Activated T-cell treated with anti-CD3 and anti-CD28 coated beads for 1 hour (primary cell): ENCODE measurements around the gene NUP153.
"Not testable (repeated sequence)": the region's sequence is repeated elsewhere in the genome, so short reads cannot be mapped to it uniquely, and the experiment has no call there.

Experiments used
- DNase-seq: peaks from one replicate; pipeline ENCODE4 v3.0.0-alpha.2; 2020; ENCODE audit warnings: low read depth

Gene NUP153

GRCh38 chr6:17706580-17707370, at the start of gene NUP153:
NUP153 (minus strand) TSS chr6:17706925; CDS start chr6:17706387, 538 bp downstream.
- DNase-seq: peak; percentile 100

- DNase-seq: no peak
These were observed 47.5 kb upstream of the NUP153 start for GRCh38 chr6:17754254-17754653.

DNA sequence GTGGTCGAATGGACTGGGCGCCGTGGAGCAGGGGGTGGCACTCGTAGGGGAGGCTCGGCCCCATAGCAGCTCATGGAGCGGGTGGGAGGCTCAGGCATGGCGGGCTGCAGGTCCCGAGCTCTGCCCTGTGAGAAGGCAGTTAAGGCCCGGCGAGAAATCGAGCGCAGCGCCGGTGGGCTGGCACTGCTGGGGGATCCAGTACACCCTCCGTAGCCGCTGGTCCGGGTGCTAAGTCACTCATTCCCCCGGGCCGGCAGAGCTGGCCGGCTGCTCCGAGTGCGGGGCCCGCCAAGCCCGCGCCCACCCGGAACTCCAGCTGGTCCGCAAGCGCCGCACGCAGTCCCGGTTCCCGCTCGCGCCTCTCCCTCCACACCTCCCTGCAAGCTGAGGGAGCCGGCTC, 38.6 kb upstream of the NUP153 start:
- not testable (repeated sequence) for DNase-seq

- not testable (repeated sequence) for DNase-seq
These were observed 38.1 kb upstream of the NUP153 start for GRCh38 chr6:17744757-17745308.

- no peak for DNase-seq
These were observed 37.5 kb upstream of the NUP153 start for GRCh38 chr6:17744019-17744756.

DNA sequence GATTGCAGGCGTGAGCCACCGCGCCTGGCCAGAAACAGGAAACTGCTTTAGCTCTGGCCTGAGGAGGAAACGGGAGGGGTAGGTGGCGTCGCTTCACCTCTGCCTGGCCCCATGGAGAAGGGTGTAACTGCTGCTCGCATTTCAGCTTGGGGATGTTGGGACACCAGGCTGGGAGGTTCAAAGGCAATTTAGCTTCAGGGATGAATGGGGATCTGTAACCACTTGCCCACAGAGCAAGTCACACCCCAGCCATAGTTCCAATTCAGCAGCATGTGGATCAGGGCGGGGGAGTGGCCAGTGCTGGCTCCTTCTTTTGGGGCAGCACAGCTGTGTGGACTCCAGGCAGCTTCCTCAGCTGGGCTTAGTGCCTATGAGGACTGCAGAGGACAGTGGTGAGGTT, 34.8 kb upstream of the NUP153 start:
- no peak for DNase-seq

GRCh38 chr6:17740559-17741220, 34.0 kb upstream of the NUP153 start:
- DNase-seq: no peak

GRCh38 chr6:17737704-17738252, 31.1 kb upstream of the NUP153 start:
- no peak for DNase-seq

DNA sequence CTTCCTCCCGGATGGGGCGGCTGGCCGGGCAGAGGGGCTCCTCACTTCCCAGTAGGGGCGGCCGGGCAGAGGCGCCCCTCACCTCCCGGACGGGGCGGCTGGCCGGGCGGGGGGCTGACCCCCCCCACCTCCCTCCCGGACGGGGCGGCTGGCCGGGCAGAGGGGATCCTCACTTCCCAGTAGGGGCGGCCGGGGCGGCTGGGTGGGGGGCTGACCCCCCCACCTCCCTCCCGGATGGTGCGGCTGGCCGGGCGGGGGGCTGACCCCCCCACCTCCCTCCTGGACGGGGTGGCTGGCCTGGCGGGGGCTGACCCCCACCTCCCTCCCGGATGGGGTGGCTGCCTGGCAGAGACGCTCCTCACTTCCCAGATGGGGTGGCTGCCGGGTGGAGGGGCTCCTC, 28.6 kb upstream of the NUP153 start:
- not testable (repeated sequence) for DNase-seq

- no peak for DNase-seq
These were observed 23.5 kb upstream of the NUP153 start for GRCh38 chr6:17730078-17730704.

DNA sequence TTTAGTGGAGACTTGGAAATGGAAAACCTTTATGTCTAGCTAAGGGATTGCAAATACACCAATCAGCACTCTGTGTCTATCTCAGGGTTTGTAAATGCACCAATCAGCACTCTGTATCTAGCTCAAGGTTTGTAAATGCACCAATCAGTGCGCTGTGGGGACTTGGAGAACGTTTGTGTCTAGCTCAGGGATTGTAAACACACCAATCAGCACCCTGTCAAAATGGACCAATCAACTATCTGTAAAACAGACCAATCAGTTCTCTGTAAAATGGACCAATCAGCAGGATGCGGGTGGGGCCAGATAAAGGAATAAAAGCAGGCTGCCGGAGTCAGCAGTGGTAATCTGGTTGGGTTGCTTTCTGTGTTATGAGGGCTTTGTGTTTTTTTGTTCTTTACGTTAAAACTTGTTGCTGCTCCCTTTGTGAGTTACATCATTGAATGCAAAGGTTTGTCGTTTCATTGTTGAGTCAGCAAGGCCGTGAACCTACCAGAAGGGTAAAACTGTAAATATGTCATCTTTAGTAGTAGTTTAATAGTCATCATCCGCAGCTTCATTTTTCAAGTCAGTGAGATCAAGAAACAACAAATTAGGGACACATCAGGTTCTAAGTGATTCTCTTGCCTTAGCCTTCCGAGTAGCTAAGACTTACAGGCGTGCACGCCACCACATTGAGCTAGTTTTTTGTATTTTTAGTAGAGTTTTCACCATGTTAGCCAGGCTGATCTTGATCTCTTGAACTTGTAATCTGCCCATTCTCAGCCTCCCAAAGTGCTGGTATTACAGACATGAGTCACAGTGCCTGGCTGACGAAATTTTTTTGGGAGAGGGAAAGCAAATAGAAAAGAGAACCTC, 22.7 kb upstream of the NUP153 start:
- DNase-seq: no peak

DNA sequence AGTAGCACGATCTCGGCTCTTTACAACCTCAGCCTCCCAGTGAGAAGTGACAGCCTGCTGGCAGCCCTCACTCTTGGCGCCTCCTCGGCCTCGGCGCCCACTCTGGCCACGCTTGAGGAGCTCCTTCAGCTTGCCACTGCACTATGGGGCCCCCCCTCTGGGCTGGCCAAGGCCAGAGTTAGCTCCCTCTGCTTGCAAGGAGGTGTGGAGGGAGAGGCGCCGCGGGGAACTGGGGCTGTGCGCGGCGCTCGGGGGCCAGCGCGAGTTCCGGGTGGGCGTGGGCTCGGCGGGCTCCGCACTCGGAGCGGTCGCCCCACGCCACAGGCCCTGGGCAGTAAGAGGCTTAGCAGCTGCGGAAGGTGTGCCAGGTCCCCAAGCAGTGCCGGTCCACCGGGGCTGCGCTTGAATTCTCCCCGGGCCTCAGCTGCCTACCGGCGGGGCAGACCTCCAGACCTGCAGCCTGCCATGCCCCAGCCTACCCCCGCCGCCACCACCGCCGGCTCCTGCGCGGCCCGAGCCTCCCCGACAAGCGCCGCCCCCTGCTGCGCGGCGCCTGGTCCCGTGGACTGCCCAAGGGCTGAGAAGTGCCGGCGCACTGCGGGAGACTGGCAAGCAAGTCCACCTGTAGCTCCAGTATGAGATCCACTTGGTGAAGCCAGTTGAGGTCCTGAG, 22.0 kb upstream of the NUP153 start:
- no peak for DNase-seq

- no peak for DNase-seq
These were observed 18.4 kb upstream of the NUP153 start for GRCh38 chr6:17725083-17725482.

GRCh38 chr6:17724341-17724740, 17.6 kb upstream of the NUP153 start:
- no peak for DNase-seq

DNA sequence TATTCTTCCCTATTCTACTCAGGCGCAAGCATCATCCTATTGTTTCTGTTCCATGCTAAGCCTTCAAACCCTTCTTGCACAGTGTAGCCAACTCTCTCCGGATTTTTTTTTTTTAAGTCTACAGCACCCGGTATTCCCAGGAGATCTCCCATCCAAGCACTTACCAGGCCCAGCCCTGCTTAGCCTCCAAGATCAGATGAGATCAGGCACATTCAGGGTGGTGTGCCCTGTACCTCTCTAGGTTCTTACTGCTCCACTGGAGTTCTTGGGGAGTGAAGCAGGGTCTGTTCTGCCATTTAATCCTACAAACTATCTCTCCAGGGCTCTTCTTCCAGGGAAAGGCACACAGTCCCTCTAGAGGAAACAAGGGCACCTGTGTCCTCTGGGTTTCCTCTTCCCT, 14.9 kb upstream of the NUP153 start:
- DNase-seq: no peak

DNA sequence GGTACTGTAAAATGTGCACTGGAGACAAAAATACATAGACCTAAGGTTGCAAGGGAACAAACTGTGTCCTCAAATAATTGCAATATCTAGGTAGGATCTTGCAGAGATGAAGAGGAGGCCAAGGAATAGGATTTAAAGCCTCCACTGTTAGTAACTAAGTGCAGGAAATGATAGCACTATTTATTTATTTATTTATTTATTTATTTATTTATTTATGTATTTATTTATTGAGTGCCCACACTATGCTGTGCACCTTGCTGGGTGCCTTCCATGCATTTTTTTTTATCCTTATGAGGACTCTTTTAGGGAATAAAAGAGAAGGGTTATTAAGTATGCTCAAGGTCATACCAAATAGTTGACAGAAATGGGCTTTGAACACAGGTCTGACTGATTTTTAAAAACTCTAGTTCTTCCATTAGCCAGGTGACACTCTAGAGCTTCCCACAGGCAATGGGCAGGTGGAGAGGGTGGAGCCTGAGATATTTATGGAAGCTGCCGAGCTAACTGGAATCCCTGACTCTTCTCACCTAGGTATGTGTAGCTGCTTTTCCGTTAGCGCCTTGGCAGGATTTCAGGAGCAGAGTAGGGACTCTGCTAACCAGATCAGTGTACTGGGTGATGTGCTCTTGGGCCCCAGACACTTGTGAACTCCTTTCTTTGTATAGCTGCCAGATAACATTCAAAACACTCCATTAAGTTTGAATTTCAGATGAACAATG, 12.8 kb upstream of the NUP153 start:
- DNase-seq: no peak

- DNase-seq: no peak
These were observed 9.5 kb upstream of the NUP153 start for GRCh38 chr6:17716221-17716620.

GRCh38 chr6:17714879-17715851, 8.4 kb upstream of the NUP153 start:
- no peak for DNase-seq
